Femur (tissue), 1 donor: ENCODE results near the gene KRT86.

Experiments used
- DNase-seq: peaks from one replicate; pipeline ENCODE4 v3.0.0-alpha.2; 2017

KRT86 gene

GRCh38 chr12:52317468-52318052, 43.1 kb downstream of the KRT86 start:
- DNase-seq, result no peak

- no peak for DNase-seq
These were observed 44.0 kb downstream of the KRT86 start for GRCh38 chr12:52318241-52318990.

- DNase-seq, result no peak
These were observed 44.7 kb downstream of the KRT86 start for GRCh38 chr12:52319097-52319496.

- peak; percentile 7 for DNase-seq
These were observed 46.4 kb downstream of the KRT86 start, which contains the start of gene KRT83 for GRCh38 chr12:52320784-52321400. KRT83 (minus strand) TSS chr12:52321398; CDS start chr12:52321335, 63 bp downstream.

- peak; percentile 8 for DNase-seq
These were observed 47.0 kb downstream of the KRT86 start for GRCh38 chr12:52321418-52321817.

GRCh38 chr12:52322069-52322468, 47.6 kb downstream of the KRT86 start:
- no peak for DNase-seq

- DNase-seq, result no peak
These were observed 48.6 kb downstream of the KRT86 start for GRCh38 chr12:52323001-52323400.

- DNase-seq, result no peak
These were observed 49.1 kb downstream of the KRT86 start for GRCh38 chr12:52323416-52324152.

GRCh38 chr12:52324153-52324444, 49.7 kb downstream of the KRT86 start:
- DNase-seq, result no peak

- peak; percentile 67 for DNase-seq
These were observed 52.8 kb downstream of the KRT86 start for GRCh38 chr12:52327052-52327829.

GRCh38 chr12:52327830-52328500, 53.5 kb downstream of the KRT86 start:
- no peak for DNase-seq

GRCh38 chr12:52331039-52331438, 56.6 kb downstream of the KRT86 start:
- DNase-seq, result no peak

GRCh38 chr12:52331833-52332232, 57.4 kb downstream of the KRT86 start:
- DNase-seq, result no peak

GRCh38 chr12:52332381-52332780, 57.9 kb downstream of the KRT86 start:
- no peak for DNase-seq

- DNase-seq, result no peak
These were observed 58.9 kb downstream of the KRT86 start for GRCh38 chr12:52333321-52333720.

- no peak for DNase-seq
These were observed 59.7 kb downstream of the KRT86 start for GRCh38 chr12:52334185-52334584.

GRCh38 chr12:52335598-52336262, 61.3 kb downstream of the KRT86 start:
- DNase-seq, result no peak

GRCh38 chr12:52336641-52337040, 62.2 kb downstream of the KRT86 start:
- no peak for DNase-seq

- no peak for DNase-seq
These were observed 62.6 kb downstream of the KRT86 start for GRCh38 chr12:52337054-52337453.

GRCh38 chr12:52338241-52338960, 64.0 kb downstream of the KRT86 start:
- DNase-seq, result no peak

- DNase-seq, result no peak
These were observed 66.7 kb downstream of the KRT86 start for GRCh38 chr12:52341066-52341580.
